ENCODE results near the gene MRGPRD.
"Not testable (repeated sequence)": the region's sequence is repeated elsewhere in the genome, so short reads cannot be mapped to it uniquely, and the experiment has no call there.

The MRGPRD gene

GRCh38 chr11:68994161-68994893, 13.5 kb upstream of the MRGPRD start:
- no peak for DNase-seq (ENCODE audit: low read depth, low spot score)

DNA sequence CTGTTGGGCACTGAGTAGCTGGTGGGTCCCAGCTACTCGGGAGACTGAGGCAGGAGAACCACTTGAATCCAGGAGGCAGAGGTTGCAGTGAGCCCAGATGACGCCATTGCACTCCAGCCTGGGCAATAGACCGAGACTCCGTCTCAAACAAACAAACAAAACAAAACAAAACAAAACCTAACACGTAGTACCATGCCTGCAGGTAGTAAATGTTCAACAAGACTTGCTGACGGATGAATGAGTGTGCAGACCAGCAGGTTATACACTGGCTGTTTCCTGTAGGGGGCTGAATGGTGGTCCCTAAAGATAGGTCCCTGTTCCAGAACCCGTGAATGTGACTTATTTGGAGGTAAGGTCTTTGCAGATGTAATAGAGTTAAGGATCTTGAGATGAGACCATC, 12.8 kb upstream of the MRGPRD start:
- DNase-seq (ENCODE audit: low read depth, low spot score): no peak

DNA sequence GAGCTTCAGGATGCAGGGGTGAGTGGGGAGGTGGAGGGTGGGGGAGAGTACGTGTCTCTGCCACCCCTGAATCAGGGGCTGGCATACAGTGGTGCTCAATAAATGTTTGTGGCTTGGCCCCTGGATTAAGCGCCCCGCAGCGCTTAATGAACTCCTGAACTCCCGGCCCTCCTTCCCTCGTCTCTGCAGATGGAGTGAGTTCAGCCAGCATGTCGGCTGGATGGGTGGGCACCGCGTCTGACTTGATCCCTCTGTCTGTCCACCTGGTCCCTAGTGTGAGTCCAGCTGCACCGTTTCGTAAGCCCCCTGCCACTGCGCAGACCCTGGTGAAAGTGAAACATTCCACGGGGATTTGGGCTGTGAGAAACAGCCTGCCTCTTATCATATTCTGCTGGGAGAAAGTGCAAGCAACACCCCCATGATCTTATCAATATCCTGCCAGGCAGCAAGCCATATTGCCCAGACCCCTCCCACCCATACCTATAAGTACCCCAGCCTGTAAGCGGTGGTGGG, 12.0 kb upstream of the MRGPRD start:
- no peak for DNase-seq (ENCODE audit: low read depth, low spot score)

DNA sequence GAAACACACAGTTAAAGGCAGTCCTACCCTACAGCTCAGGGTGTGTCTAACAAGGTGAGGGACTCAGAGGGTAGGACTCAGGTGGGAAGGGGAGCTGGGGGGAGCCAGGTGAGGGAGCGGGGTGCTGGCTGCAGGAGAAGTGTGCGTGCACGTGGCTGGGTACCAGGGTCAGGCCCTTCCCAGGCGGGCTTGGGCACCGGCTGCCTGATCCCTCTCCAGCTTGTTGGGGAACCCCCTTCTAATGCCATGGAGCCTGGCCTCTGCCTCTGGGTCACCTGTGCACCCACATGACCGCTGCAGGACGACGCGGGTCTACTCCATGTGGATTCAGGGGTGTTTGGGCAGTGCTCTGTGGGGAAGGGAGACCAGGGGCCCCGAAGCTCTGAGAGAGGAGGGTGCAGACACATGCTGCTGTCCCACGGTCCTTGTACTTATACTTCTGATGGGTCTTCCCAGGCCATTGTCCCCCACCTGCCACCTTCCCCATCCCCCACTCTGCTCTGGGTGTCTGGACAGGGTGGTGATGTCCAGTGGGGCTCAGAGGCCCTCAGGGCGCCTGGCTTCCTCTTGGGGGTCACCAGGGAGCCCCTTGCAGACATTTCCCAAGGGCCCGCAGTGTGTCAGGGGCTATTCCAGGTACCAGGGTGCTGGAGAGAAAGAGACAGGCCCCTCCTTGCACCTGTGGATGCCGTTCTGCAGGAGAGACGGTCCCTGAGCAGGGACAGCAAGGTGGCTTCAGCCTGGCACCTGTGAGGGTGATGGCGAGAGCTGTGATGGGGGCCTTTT, 10.4 kb upstream of the MRGPRD start:
- DNase-seq (ENCODE audit: low read depth, low spot score): no peak

DNA sequence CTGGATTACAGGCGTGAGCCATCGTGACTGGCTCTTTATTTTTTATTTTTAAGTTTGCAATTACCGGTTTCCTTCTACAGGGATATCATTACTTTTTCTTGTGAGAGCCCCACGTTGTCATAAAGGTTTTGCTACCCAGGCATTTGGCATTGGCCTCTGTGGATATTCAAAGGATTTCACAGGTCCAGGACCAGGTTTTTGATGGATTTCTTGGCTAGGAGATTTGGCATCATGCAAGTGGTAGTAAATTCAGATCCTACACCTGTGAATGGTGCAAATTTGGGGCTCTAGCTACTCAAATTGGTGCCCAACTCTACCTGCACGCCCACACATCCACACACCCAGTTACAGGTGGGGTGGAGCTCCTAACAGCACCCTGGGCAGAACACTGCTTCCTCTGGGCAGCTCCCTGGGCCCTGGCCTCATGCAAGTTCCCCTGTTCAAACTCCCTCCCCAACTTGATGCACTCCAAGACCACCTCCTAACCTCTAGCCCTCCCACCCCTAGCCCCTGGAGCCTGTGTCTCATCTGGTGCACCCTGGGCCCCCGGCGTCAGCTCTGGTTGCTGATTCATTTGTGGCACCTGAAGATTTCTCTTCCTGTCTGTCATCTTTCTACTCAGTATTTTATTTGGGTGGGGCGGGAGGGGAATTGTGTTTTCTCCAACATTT, 9.3 kb upstream of the MRGPRD start:
- no peak for DNase-seq (ENCODE audit: low read depth, low spot score)

- DNase-seq (ENCODE audit: low read depth, low spot score): no peak
Observed at GRCh38 chr11:68988491-68988890, 7.7 kb upstream of the MRGPRD start.

DNA sequence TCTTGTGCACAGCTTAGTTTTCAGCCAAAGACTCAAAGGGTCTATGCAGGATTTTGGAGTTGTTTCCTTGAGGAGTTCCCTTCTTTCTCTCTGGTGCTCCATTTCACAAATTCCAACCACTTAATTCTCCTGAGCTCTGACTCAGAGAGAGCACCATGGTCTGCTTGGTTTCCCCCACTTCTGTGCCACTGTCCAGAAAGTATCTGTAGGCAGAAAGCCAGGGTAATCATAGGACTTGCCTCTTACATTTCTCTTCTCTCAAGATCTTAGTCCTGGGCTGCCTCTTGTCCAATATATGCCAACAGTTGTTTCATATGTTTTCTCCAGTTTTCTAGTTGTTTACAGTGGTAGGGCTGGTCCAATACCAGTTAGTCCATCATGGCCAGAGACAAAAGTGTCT, 6.4 kb upstream of the MRGPRD start:
- no peak for DNase-seq (ENCODE audit: low read depth, low spot score)

DNA sequence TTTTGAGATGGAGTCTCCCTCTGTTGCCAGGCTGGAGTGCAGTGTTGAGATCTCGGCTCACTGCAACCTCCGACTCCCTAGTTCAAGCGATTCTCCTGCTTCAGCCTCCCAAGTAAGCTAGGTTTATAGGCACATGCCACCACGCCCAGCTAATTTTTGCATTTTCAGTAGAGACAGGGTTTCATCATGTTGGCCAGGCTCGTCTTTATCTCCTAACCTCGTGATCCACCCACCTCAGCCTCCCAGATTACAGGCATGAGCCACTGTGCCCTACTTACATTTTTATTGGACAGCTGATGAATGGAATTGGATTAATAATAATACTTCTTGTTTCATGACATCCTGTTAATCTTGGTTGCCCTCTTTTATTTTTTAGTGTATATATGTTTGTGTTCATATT, 3.0 kb upstream of the MRGPRD start:
- DNase-seq (ENCODE audit: low read depth, low spot score): no peak

- DNase-seq (ENCODE audit: low read depth, low spot score): no peak
Observed at GRCh38 chr11:68982134-68982533, 1.3 kb upstream of the MRGPRD start.

GRCh38 chr11:68979931-68980775, 633 bp downstream of the MRGPRD start:
- no peak for DNase-seq (ENCODE audit: low read depth, low spot score)

- no peak for DNase-seq (ENCODE audit: low read depth, low spot score)
Observed at GRCh38 chr11:68978931-68979594, 1.7 kb downstream of the MRGPRD start.

GRCh38 chr11:68978626-68978930, 2.2 kb downstream of the MRGPRD start:
- DNase-seq (ENCODE audit: low read depth, low spot score): no peak

DNA sequence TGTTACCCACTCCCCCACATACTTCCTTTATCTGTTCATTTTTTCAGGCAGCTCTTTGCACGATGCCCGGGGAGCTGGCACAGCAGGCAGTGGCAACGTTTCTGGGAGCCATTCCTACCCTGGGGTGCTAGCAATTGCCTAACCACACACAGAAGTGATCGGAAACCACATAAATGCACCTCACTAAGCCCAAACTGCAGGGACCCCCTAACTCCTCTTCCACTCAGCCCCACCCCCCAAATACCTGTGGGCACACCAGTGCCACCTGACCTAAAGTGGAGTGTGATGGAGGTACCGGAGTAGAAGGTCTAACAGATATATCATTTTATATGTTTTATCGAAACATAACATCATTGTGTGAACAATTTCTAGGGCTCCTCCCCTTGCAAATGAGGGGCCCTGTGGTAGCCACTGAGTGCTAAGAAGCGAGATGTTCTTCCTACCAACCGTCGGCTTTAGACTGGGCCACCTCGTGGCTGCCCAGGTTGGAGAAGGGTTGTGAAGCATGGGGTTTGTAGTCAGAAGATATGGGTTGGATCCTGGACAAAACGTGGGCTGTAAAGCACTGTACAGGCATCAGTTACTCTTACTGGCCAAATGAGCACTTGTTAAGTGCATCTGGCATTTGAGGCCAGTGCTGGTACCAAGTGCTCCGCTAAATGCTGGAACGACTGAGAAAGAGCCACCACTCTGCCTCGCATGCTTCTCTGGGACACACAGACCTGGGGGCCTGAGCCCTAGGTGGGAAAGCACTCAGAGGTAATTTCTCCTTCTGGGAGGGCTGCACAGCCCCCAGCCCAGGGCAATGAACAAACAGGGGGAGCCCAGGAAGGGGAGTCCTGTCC, 2.8 kb downstream of the MRGPRD start:
- no peak for DNase-seq (ENCODE audit: low read depth, low spot score)

GRCh38 chr11:68976563-68976962, 4.2 kb downstream of the MRGPRD start:
- DNase-seq (ENCODE audit: low read depth, low spot score): no peak

DNA sequence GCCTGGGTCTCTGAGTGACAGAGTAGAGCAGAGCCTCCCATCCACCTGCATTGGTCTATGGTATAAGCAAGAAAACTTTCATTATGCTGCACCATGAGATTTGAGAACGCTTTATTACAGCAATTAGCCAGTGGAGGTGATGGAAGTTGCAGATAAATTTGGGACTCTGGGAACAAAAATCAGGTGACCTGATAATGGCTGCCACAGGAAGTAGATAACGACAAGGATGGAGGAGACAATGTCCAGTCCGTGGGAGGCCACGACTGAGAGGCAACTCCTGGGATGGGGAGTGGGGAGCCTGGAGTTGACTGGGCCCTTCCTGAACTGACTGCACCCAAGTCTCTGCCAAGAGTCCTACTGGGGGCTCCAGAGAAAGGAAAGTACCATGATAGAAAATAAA, 4.7 kb downstream of the MRGPRD start:
- no peak for DNase-seq (ENCODE audit: low read depth, low spot score)

DNA sequence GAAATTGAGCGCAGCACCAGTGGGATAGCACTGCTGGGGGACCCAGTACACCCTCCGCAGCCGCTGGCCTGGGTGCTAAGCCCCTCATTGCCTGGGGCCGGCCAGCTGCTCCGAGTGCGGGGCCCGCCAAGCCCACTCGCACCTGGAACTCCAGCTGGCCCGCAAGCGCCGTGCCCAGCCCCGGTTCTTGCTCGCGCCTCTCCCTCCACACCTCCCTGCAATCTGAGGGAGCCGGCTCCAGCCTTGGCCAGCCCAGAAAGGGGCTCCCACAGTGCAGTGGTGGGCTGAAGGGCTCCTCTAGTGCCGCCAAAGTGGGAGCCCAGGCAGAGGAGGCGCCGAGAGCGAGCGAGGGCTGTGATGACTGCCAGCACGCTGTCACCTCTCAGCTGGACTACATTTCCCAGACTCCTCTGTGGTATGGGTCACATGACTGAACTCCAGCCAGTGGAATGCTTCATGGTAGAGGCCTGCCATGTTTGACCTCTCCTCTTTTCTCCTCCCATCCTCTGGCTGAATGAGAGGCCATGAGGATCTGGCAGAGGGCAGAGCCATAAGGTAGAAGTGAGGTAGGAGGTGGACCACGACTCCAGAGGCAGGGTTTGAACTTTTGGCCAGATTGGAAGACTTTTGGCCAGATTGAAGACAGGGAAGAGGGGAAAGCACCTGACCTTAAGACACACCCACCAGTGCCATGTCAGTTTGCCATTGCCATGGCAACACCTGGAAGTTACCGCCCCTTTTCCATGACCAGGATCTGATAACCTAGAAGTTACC, 6.2 kb downstream of the MRGPRD start:
- no peak for DNase-seq (ENCODE audit: low read depth, low spot score)

GRCh38 chr11:68973706-68974105, 7.1 kb downstream of the MRGPRD start:
- DNase-seq (ENCODE audit: low read depth, low spot score): not testable (repeated sequence)

DNA sequence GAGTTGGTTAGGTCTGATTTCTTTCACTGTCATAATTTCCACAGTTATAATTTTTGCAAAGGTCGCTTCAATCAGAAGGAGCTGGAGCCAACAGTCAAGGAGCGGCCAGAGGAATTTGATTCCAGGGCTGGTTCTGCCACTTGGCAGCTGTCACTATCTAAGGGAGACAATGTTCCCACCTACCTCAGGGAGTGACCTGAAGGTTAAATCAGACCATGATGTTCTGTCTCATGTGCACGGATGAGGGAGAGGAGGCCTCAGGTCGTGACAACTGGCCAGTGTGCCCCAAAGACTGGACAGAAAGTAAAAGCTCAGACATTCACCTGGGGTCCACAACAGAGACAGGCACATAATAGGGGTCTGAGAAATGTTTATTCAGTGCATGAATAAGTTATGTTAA, 7.6 kb downstream of the MRGPRD start:
- no peak for DNase-seq (ENCODE audit: low read depth, low spot score)

DNA sequence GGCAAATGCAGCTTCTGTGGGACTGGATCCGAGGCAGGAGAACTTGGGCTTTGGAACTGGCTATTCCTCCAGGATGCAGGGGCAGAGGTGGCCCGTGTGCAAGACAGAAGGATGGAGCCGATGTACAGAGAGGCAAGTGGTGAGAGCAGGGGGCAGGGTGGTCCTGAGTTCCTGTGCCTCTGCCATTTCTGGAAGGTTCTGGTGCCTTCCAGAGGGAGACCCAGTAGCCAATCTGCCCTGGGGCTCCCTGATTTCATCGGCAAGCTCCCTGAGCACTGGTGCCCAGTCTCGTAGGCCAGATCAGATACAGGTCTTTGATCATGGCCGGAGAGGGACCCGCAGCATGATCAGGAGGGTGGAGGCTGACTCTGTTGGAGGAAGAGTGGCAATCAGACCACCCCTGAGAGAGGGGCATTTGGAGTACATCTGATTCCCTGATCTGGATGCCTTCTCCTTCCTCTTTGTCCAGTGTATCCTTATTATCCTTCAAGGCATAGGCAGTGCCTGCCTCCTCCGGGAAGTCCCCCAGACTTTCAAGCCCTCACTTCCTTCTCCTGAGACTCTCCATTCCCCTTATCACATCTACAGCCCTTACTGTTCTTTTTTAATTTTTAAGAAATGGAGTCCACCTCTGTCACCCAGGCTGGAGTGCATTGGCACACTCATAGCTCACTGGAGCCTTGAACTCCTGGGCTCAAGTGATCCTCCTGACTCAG, 9.7 kb downstream of the MRGPRD start:
- no peak for DNase-seq (ENCODE audit: low read depth, low spot score)

Measured in activated naive CD8-positive, alpha-beta T cell treated with anti-CD3 and anti-CD28 coated beads, Interleukin-2, amount 50 U/mL, for 16 hours (primary cell).